Tibial artery (tissue), 4 donors: Measurements from ENCODE around the gene FGF9.

Source experiments
- DNase-seq, 2 donors: peaks; one replicate each; pipeline ENCODE4 v3.0.0-alpha.2; 2019
- H3K27ac ChIP-seq, 2 donors: fragments of 200-600 bp; sonication (generic) in 1 of 2; 1 replicate in 1 of 2; 2 replicates in 1 of 2; pipeline ENCODE4 v1.5.1; 2018 to 2019; ENCODE audit warnings: mild to moderate bottlenecking in 1 of 2
- H3K27me3 ChIP-seq, 2 donors: fragments of 200-600 bp; sonication (generic) in 1 of 2; one replicate each; pipeline versions ENCODE4 v1.5.1 to v1.6.0; 2016 to 2019
- H3K36me3 ChIP-seq, 3 donors: fragments of 200-600 bp; sonication (generic) in 2 of 3; one replicate each; pipeline ENCODE4 v1.5.1; 2016 to 2019; ENCODE audit warnings: mild to moderate bottlenecking in 2 of 3
- H3K4me1 ChIP-seq, 4 donors: fragments of 200-600 bp; sonication (generic) in 2 of 4; 1 replicate in 3 of 4; 2 replicates in 1 of 4; pipeline ENCODE4 v1.5.1; 2016 to 2019
- H3K4me3 ChIP-seq, 2 donors: fragments of 200-600 bp; sonication (generic) in 1 of 2; 1 replicate in 1 of 2; 2 replicates in 1 of 2; pipeline ENCODE4 v1.5.1; 2018 to 2019; ENCODE audit warnings: mild to moderate bottlenecking in 2 of 2
- H3K9me3 ChIP-seq, 3 donors: fragments of 200-600 bp; sonication (generic) in 1 of 3; one replicate each; pipeline ENCODE4 v1.5.1; 2016 to 2019
- intact Hi-C: fragments of 100-400 bp; cut with DNase I; formaldehyde crosslinking; loops from one replicate; pipeline ENCODE4 v1.15.0; 2023; ENCODE audit warnings: low total_unique reads
- TF ChIP-seq, protein P1 (sequence below), 2 experiments: fragments of 200-600 bp in 1 of 2; fragments of 450-650 bp in 1 of 2; IDR thresholded peaks; one replicate each; pipeline ENCODE4 v1.5.1; 2017 to 2019; ENCODE audit warnings: antibody characterized with exemption in 2 of 2, mild to moderate bottlenecking in 1 of 2, moderate library complexity in 1 of 2

FGF9 gene

DNA sequence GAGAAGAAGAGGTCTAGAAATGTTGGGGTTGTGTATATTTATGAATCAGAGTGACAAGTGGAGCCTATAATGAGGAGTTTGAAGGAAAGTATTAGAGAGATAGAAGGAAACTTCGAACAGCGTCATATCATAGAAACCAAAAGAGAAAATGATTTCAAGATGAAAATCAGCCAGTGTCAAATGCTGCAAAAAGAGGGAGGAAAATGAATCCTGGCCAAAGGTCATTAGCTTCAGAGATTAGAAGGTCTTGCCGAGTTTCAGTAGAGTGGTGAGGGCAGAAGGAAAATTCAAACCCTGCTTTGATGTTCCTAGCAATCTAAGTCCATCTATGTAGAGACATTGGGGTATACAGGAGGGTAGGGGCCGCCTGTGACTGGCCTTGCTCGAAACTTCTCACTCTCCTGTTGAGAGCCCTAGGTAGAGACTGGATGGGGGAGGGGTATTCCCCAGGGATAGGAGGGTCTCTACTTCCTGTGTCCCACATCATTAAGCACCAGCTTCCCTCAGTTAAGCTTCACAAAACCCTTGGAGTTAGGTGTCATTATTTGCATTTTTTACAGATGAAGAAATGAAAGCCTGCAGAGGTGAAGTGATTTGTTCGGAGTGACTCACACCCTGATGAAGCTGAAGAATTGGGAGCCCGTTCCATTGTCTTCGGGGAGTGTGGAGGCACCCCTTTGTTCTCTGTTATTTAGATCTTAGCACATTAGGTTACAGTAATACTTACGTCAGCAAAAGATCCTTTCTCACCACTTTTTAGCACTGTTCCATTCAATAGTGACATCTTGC is 62.8 kb downstream of the FGF9 start:
- Histone ChIP-seq H3K9me3 (no peaks in the 10 kb centered on the region), H3K4me3 (no peak overlapping the region), H3K36me3 (no peaks in the 10 kb centered on the region), H3K27me3 (peaks cover 0 to 11% of the 10 kb centered on the region in 2 donors), H3K4me1 (peaks cover 0 to 15% (median 7%) of the 10 kb centered on the region in 4 donors), H3K27ac (no peak overlapping the region)
- intact Hi-C loops: no loop called here
- TF ChIP-seq, protein P1, sequence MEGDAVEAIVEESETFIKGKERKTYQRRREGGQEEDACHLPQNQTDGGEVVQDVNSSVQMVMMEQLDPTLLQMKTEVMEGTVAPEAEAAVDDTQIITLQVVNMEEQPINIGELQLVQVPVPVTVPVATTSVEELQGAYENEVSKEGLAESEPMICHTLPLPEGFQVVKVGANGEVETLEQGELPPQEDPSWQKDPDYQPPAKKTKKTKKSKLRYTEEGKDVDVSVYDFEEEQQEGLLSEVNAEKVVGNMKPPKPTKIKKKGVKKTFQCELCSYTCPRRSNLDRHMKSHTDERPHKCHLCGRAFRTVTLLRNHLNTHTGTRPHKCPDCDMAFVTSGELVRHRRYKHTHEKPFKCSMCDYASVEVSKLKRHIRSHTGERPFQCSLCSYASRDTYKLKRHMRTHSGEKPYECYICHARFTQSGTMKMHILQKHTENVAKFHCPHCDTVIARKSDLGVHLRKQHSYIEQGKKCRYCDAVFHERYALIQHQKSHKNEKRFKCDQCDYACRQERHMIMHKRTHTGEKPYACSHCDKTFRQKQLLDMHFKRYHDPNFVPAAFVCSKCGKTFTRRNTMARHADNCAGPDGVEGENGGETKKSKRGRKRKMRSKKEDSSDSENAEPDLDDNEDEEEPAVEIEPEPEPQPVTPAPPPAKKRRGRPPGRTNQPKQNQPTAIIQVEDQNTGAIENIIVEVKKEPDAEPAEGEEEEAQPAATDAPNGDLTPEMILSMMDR (IDR thresholded peaks at IDR 0.05): no peak
- no peak for DNase-seq

DNA sequence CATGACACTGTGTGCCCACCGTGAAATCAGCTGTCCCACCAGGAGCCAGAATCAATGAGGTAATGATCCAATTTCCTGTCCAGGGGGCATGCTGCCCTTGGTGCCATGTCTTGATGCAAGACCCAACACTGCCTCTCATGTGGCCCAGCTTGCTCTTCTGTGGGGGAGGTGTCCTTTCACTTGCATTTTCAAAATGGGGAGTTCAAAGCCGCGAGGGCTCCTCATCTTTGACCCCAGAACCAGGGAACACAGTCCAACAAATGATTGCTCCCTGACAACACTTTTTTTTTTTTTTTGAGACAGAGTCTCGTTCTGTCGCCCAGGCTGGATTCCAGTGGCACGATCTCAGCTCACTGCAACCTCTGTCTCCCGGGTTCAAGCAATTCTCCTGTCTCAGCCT is 64.1 kb downstream of the FGF9 start:
- H3K36me3 ChIP-seq: no peaks in the 10 kb centered on the region
- intact Hi-C loops: no loop called here
- no peaks in the 10 kb centered on the region for H3K9me3 ChIP-seq
- H3K27me3 ChIP-seq: peaks cover 0 to 8% of the 10 kb centered on the region in 2 donors
- DNase-seq: no peak
- TF ChIP-seq, protein P1 (IDR thresholded peaks at IDR 0.05): no peak
- no peak overlapping the region for H3K4me3 ChIP-seq
- peaks cover 0 to 15% (median 7%) of the 10 kb centered on the region in 4 donors for H3K4me1 ChIP-seq
- H3K27ac ChIP-seq: no peak overlapping the region

- H3K4me1 ChIP-seq: peaks cover 0 to 15% (median 7%) of the 10 kb centered on the region in 4 donors
- no peaks in the 10 kb centered on the region for H3K27me3 ChIP-seq
- DNase-seq: no peak
- no peaks in the 10 kb centered on the region for H3K9me3 ChIP-seq
- intact Hi-C loops: no loop called here
- TF ChIP-seq, protein P1 (IDR thresholded peaks at IDR 0.05): no peak
- no peak overlapping the region for H3K27ac ChIP-seq
- H3K36me3 ChIP-seq: no peaks in the 10 kb centered on the region
- peak overlapping the region in 1 of 2 donors; percentile 9 for H3K4me3 ChIP-seq
Observed at GRCh38 chr13:21735701-21736401, 65.0 kb downstream of the FGF9 start.

DNA sequence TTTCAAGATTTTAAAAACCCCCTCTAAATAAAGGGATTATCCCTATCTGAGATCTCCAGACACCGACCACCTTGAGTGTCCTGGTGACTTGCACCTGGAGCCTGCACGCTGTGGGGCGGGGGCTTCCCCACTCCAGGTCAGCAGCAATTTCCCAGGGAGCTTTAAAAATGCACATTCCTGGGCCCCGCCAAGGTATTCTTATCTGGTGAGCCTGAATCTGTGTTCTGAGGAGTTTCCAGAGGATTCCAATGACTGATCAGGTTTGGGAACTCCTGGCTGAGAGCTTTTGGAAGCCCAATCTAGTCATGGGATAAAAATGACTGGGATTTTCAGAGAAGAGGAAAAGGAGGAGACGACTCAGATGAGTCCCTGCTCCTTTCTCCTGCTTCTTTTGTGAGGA is 66.1 kb downstream of the FGF9 start:
- no peak for DNase-seq
- Histone ChIP-seq H3K9me3 (no peaks in the 10 kb centered on the region), H3K27me3 (no peaks in the 10 kb centered on the region), H3K4me1 (peaks cover 0 to 15% (median 7%) of the 10 kb centered on the region in 4 donors), H3K4me3 (no peak overlapping the region), H3K36me3 (no peaks in the 10 kb centered on the region), H3K27ac (no peak overlapping the region)
- TF ChIP-seq, protein P1 (IDR thresholded peaks at IDR 0.05): no peak
- intact Hi-C loops: no loop called here

DNA sequence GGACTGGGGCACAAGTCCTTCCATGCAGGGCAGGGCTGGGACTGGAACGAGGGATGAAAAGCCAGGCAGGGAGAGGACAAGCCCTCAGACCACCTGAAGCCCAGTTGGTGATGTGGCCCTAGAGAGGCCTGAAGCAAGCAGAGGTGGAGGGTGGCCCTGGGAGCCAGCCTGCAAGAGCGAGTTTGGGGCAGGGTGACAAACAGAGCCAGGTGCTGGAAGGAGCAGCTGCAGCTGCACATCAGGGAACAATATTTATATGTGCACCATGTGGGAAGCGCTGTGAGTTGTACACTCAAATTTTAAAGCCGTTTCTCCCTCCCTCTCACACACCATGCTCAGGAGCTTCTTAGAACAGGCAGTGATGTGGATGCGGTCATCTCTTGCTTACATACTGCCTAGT is 67.8 kb downstream of the FGF9 start:
- no peaks in the 10 kb centered on the region for H3K9me3 ChIP-seq
- H3K36me3 ChIP-seq: no peaks in the 10 kb centered on the region
- no peak overlapping the region for H3K4me3 ChIP-seq
- intact Hi-C loops: no loop called here
- H3K27me3 ChIP-seq: no peaks in the 10 kb centered on the region
- TF ChIP-seq, protein P1 (IDR thresholded peaks at IDR 0.05): no peak
- no peak overlapping the region for H3K27ac ChIP-seq
- peaks cover 0 to 15% (median 7%) of the 10 kb centered on the region in 4 donors for H3K4me1 ChIP-seq
- no peak for DNase-seq
